ENCODE results near the gene PLA2G5.

DNA sequence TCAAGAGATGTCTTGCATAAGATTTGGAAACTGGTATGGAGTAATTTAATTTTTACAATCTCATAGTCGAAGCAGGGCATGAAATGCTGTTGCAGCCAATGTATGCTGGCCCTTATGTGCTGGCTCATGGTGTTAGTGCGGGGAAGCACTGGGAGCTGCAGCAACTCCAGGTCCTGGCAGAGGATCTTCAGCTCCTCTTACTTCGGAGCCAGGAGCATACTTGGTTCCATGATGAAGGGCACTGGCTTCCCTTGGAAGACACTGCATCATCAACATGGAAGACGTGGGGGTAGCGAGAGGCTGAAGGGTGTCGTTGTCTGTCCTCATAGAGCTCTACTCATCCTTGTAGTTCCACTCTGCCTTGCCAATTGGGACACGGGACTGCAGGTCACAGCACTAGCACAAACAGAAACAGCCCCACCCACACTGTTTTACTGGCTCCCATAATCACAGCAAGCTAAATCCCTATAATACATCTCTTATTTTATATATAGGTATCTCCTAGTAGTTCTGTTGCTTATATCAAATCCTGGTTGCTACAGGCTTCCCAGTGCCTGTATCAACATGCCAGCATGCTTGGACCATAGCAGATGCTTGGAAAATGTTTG is 26.9 kb downstream of the PLA2G5 start:
- TF ChIP-seq, protein P1, sequence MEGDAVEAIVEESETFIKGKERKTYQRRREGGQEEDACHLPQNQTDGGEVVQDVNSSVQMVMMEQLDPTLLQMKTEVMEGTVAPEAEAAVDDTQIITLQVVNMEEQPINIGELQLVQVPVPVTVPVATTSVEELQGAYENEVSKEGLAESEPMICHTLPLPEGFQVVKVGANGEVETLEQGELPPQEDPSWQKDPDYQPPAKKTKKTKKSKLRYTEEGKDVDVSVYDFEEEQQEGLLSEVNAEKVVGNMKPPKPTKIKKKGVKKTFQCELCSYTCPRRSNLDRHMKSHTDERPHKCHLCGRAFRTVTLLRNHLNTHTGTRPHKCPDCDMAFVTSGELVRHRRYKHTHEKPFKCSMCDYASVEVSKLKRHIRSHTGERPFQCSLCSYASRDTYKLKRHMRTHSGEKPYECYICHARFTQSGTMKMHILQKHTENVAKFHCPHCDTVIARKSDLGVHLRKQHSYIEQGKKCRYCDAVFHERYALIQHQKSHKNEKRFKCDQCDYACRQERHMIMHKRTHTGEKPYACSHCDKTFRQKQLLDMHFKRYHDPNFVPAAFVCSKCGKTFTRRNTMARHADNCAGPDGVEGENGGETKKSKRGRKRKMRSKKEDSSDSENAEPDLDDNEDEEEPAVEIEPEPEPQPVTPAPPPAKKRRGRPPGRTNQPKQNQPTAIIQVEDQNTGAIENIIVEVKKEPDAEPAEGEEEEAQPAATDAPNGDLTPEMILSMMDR (IDR thresholded peaks at IDR 0.05; ENCODE audit: low read depth, low read length), result no peak
- no peak for TF ChIP-seq POLR2A (IDR thresholded peaks at IDR 0.05; ENCODE audit: extremely low read depth, insufficient read length)
- TF ChIP-seq, protein P2, sequence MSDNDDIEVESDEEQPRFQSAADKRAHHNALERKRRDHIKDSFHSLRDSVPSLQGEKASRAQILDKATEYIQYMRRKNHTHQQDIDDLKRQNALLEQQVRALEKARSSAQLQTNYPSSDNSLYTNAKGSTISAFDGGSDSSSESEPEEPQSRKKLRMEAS (IDR thresholded peaks at IDR 0.05; ENCODE audit: low read depth, low read length), result no peak

Measured in NB4 (cell line).